Hematopoietic multipotent progenitor cell (in vitro differentiated cells): Measurements from ENCODE around the gene IL17REL. TPM values are rescaled to one million over a fixed set of nuclear protein-coding genes. Genes with fewer than 3 reads are reported as not detected.
A peak's percentile ranks its signal among the peaks of the same experiment; 100 is the strongest.

Source experiments
- DNase-seq, 3 donors: peaks; one replicate each; pipeline ENCODE4 v3.0.0-alpha.2; 2011 to 2015; ENCODE audit warnings: low read depth in 2 of 3, low spot score in 2 of 3
- total RNA-seq: library from RNA; depleted of rRNA; stranded (reverse); fragments of >200 nt; gene quantifications from one replicate; pipeline ENCODE4 v1.2.3, GENCODE V29; 2012

IL17REL gene
- total RNA-seq, 1 donor, result under 0.01 TPM

GRCh38 chr22:49960159-49961004, 52.2 kb downstream of the IL17REL start, which contains the start of gene PIM3:
TSS of gene PIM3 (plus strand) at chr22:49960772. CDS start at chr22:49960948, 176 bp downstream.
- peak; percentile 95 to 96 (median 95) for DNase-seq

- DNase-seq, result no peak
Measured at GRCh38 chr22:49959782-49960158, 52.8 kb downstream of the IL17REL start.

- no peak for DNase-seq
Measured at GRCh38 chr22:49958931-49959781, 53.4 kb downstream of the IL17REL start.

GRCh38 chr22:49958366-49958921, 54.1 kb downstream of the IL17REL start:
- no peak for DNase-seq

- no peak for DNase-seq
Measured at GRCh38 chr22:49957826-49958365, 54.7 kb downstream of the IL17REL start.

- DNase-seq, result no peak
Measured at GRCh38 chr22:49956914-49957825, 55.4 kb downstream of the IL17REL start.

GRCh38 chr22:49956418-49956770, 56.2 kb downstream of the IL17REL start:
- no peak for DNase-seq

GRCh38 chr22:49955581-49956417, 56.8 kb downstream of the IL17REL start:
- no peak for DNase-seq

- DNase-seq, result no peak
Measured at GRCh38 chr22:49954991-49955580, 57.5 kb downstream of the IL17REL start.

GRCh38 chr22:49954354-49954753, 58.2 kb downstream of the IL17REL start:
- no peak for DNase-seq

- DNase-seq, result no peak
Measured at GRCh38 chr22:49953680-49954344, 58.8 kb downstream of the IL17REL start.

GRCh38 chr22:49953027-49953679, 59.4 kb downstream of the IL17REL start:
- no peak for DNase-seq

- DNase-seq, result no peak
Measured at GRCh38 chr22:49951986-49952896, 60.3 kb downstream of the IL17REL start.

GRCh38 chr22:49951678-49951985, 60.9 kb downstream of the IL17REL start:
- DNase-seq, result no peak

GRCh38 chr22:49951000-49951677, 61.4 kb downstream of the IL17REL start:
- no peak for DNase-seq

- DNase-seq, result no peak
Measured at GRCh38 chr22:49950396-49950994, 62.1 kb downstream of the IL17REL start.
